Activated B cell treated with CpG ODN at 0.5 μM for 24 hours (primary cell): Measurements from ENCODE around the gene HLA-DOB. TPM values are rescaled to one million over a fixed set of nuclear protein-coding genes. Genes with fewer than 3 reads are reported as not detected.
"Not testable (repeated sequence)": the region's sequence is repeated elsewhere in the genome, so short reads cannot be mapped to it uniquely, and the experiment has no call there.

Experiments
- ATAC-seq: fragments of 200-7000 bp; cut with Tn5 transposase; one replicate; pipeline ENCODE4 v1.10.0; 2021; ENCODE audit warnings: low read depth, mild to moderate bottlenecking, moderate library complexity
- CTCF ChIA-PET: fragments of 350-600 bp; sonication (Branson Sonifier 250); formaldehyde crosslinking; loops from one replicate; lab custom pipeline; 2021; ENCODE audit warnings: antibody characterized with exemption; lab: Charles Lee
- POLR2A ChIA-PET: fragments of 350-600 bp; sonication (Branson Sonifier 250); formaldehyde crosslinking; loops from one replicate; lab custom pipeline; 2021; ENCODE audit warnings: antibody characterized with exemption; lab: Charles Lee
- DNase-seq: peaks from one replicate; pipeline ENCODE4 v3.0.0; 2022
- H3K27ac Mint-ChIP-seq: one replicate; pipeline ENCODE4 v1.8.0; 2020; ENCODE audit warnings: mixed read lengths
- H3K27me3 Mint-ChIP-seq: one replicate; pipeline ENCODE4 v1.8.0; 2021; ENCODE audit warnings: mixed read lengths
- H3K36me3 Mint-ChIP-seq: one replicate; pipeline ENCODE4 v1.8.0; 2021; ENCODE audit warnings: low read depth, mixed read lengths
- H3K4me1 Mint-ChIP-seq: one replicate; pipeline ENCODE4 v1.8.0; 2021; ENCODE audit warnings: mixed read lengths
- H3K4me3 Mint-ChIP-seq: one replicate; pipeline ENCODE4 v1.8.0; 2020; ENCODE audit warnings: mild to moderate bottlenecking, mixed read lengths
- H3K9me3 Mint-ChIP-seq: one replicate; pipeline ENCODE4 v1.8.0; 2020; ENCODE audit warnings: mixed read lengths
- intact Hi-C: fragments of 100-400 bp; cut with micrococcal nuclease; formaldehyde crosslinking; loops from one replicate; pipeline ENCODE4 v1.15.1; 2024
- total RNA-seq: library from RNA; stranded (reverse); gene quantifications from 2 replicates; pipeline ENCODE4 v1.2.3, GENCODE V29; 2022
- TF ChIP-seq, protein P1 (sequence below): fragments of 200-600 bp; IDR thresholded peaks from one replicate; pipeline ENCODE4 v1.8.0; 2022; ENCODE audit warnings: antibody characterized with exemption, mild to moderate bottlenecking

HLA-DOB gene
- total RNA-seq, 1 donor from 2014 or later = 101 TPM

DNA sequence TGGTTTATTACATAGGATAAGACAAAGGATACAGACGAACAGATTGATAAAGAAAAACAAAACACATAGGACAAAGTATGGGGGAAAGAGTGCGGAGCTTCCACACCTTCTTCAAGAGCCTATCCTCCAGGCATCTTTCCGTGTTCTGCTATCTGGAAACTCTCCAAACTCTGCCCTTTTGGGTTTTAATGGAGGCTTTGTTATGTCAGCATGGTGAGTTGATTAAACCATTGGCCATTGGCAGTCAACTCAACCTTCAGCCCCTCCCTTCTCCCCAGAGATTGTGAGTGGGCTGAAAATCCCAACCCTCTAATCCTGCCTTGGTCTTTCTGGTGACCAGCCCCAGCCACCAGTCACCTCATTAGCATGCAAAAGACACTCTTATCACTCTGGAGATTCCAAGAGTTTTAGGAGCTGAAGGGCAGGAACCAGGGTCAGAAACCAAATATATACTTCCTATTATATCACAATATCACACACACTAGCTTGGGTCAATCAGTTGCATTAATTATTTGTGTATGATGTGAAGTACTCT is 23.8 kb downstream of the HLA-DOB start:
- CTCF ChIA-PET = interaction anchor here (0.9 to 3.2 kb wide), 7 partner anchors 10 to 548 kb away, joined by 3 to 33 read pairs (median 9); partner anchors contain the start of gene TAP2
- H3K4me3 Mint-ChIP-seq = no peak overlapping the region
- POLR2A ChIA-PET = interaction anchor here (1.5 to 2.5 kb wide), 4 partner anchors 21 to 74 kb away, joined by 4 to 16 read pairs (median 10); partner anchors contain the start of genes PSMB9, TAP1 and TAP2
- H3K27ac Mint-ChIP-seq = no peak overlapping the region
- TF ChIP-seq, protein P1, sequence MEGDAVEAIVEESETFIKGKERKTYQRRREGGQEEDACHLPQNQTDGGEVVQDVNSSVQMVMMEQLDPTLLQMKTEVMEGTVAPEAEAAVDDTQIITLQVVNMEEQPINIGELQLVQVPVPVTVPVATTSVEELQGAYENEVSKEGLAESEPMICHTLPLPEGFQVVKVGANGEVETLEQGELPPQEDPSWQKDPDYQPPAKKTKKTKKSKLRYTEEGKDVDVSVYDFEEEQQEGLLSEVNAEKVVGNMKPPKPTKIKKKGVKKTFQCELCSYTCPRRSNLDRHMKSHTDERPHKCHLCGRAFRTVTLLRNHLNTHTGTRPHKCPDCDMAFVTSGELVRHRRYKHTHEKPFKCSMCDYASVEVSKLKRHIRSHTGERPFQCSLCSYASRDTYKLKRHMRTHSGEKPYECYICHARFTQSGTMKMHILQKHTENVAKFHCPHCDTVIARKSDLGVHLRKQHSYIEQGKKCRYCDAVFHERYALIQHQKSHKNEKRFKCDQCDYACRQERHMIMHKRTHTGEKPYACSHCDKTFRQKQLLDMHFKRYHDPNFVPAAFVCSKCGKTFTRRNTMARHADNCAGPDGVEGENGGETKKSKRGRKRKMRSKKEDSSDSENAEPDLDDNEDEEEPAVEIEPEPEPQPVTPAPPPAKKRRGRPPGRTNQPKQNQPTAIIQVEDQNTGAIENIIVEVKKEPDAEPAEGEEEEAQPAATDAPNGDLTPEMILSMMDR = no peak
- ATAC-seq (no peak), DNase-seq (no peak)
- intact Hi-C loops = loop anchor here (10.0 kb wide), 1 partner anchor 748 kb away; no protein-coding TSS in a partner anchor
- H3K4me1 Mint-ChIP-seq = peaks cover 40% of the 10 kb centered on the region
- no peaks in the 10 kb centered on the region for H3K27me3 Mint-ChIP-seq
- no peaks in the 10 kb centered on the region for H3K9me3 Mint-ChIP-seq
- no peaks in the 10 kb centered on the region for H3K36me3 Mint-ChIP-seq

GRCh38 chr6:32790306-32790705 is 26.5 kb downstream of the HLA-DOB start:
- Mint-ChIP-seq H3K4me1 (peaks cover 20% of the 10 kb centered on the region), H3K27me3 (no peaks in the 10 kb centered on the region), H3K4me3 (no peak overlapping the region), H3K9me3 (no peaks in the 10 kb centered on the region), H3K36me3 (no peaks in the 10 kb centered on the region), H3K27ac (no peak overlapping the region)
- TF ChIP-seq, protein P1 = no peak
- DNase-seq = no peak
- ChIA-PET CTCF (no interaction called here), POLR2A (no interaction called here)
- ATAC-seq = no peak
- intact Hi-C loops = loop anchor here (10.0 kb wide), 1 partner anchor 746 kb away; no protein-coding TSS in a partner anchor

- TF ChIP-seq, protein P1 = no peak
- DNase-seq = no peak
- ChIA-PET POLR2A (interaction anchor here (0.7 to 1.6 kb wide), 10 partner anchors 25 to 590 kb away, joined by 3 to 6 read pairs (median 3); partner anchors contain the start of genes HLA-DQB1 and TAP2), CTCF (interaction anchor here (0.7 to 6.3 kb wide), 39 partner anchors 9 to 739 kb away, joined by 3 to 149 read pairs (median 4); partner anchors contain the start of gene TAP2)
- peak; percentile 88 for ATAC-seq
- H3K4me1 Mint-ChIP-seq = peaks cover 2% of the 10 kb centered on the region
- H3K36me3 Mint-ChIP-seq = peaks cover 2% of the 10 kb centered on the region
- H3K27ac Mint-ChIP-seq = no peak overlapping the region
- H3K9me3 Mint-ChIP-seq = peaks cover 7% of the 10 kb centered on the region
- H3K4me3 Mint-ChIP-seq = no peak overlapping the region
- intact Hi-C loops = loop anchor here (1.0 to 5.0 kb wide), 3 partner anchors 69 to 373 kb away; no protein-coding TSS in a partner anchor
- no peaks in the 10 kb centered on the region for H3K27me3 Mint-ChIP-seq
Measured at GRCh38 chr6:32785781-32786533, 30.8 kb downstream of the HLA-DOB start.

- H3K4me1 Mint-ChIP-seq, H3K27me3 Mint-ChIP-seq, H3K36me3 Mint-ChIP-seq, H3K27ac Mint-ChIP-seq, intact Hi-C loops, DNase-seq, H3K4me3 Mint-ChIP-seq, POLR2A ChIA-PET, ATAC-seq, H3K9me3 Mint-ChIP-seq: not testable (repeated sequence)
- CTCF ChIA-PET = interaction anchor here (1.3 to 1.9 kb wide), 2 partner anchors 79 to 369 kb away, joined by 3 to 7 read pairs; no protein-coding TSS in a partner anchor
Measured at GRCh38 chr6:32782923-32783322, 33.9 kb downstream of the HLA-DOB start.

GRCh38 chr6:32779036-32779435 is 37.8 kb downstream of the HLA-DOB start:
- POLR2A ChIA-PET = interaction anchor here (0.7 kb wide), 1 partner anchor 701 kb away, joined by 3 read pairs; no protein-coding TSS in a partner anchor
- no peaks in the 10 kb centered on the region for H3K27me3 Mint-ChIP-seq

More at GRCh38 chr6:32779036-32779435, 37.8 kb downstream of the HLA-DOB start:
- DNase-seq = no peak
- CTCF ChIA-PET = no interaction called here
- TF ChIP-seq, protein P1 = no peak
- peaks cover 2% of the 10 kb centered on the region for H3K36me3 Mint-ChIP-seq
- ATAC-seq = no peak
- peaks cover 7% of the 10 kb centered on the region for H3K9me3 Mint-ChIP-seq
- H3K4me3 Mint-ChIP-seq = no peak overlapping the region
- H3K4me1 Mint-ChIP-seq = peaks cover 13% of the 10 kb centered on the region
- intact Hi-C loops = no loop called here
- H3K27ac Mint-ChIP-seq = no peak overlapping the region
